GM12873 (cell line): ENCODE results near the gene CRIM1.

Source experiments
- CTCF ChIP-seq: IDR thresholded peaks from 2 replicates; pipeline ENCODE4 v1.5.1; 2012; ENCODE audit warnings: low read depth, mild to moderate bottlenecking, moderate library complexity, low read length, control low read depth; ENCODE audit not compliant: insufficient read depth; ENCODE audit errors: missing control alignments

Gene CRIM1

GRCh38 chr2:36564377-36564930 is 208.9 kb downstream of the CRIM1 start:
- TF ChIP-seq CTCF = no peak

GRCh38 chr2:36565712-36566111 is 210.1 kb downstream of the CRIM1 start:
- TF ChIP-seq CTCF = no peak

- no peak for TF ChIP-seq CTCF
These were observed 211.3 kb downstream of the CRIM1 start for GRCh38 chr2:36566887-36567286.

GRCh38 chr2:36567711-36568408 is 212.3 kb downstream of the CRIM1 start:
- TF ChIP-seq CTCF = no peak

- no peak for TF ChIP-seq CTCF
These were observed 213.1 kb downstream of the CRIM1 start for GRCh38 chr2:36568516-36569246.

- TF ChIP-seq CTCF = no peak
These were observed 213.8 kb downstream of the CRIM1 start for GRCh38 chr2:36569267-36569856.

GRCh38 chr2:36570416-36570815 is 214.8 kb downstream of the CRIM1 start:
- TF ChIP-seq CTCF = no peak
